ENCODE results near the gene RNU7-1. TPM values are rescaled to one million over a fixed set of nuclear protein-coding genes. Genes with fewer than 3 reads are reported as not detected.

The RNU7-1 gene
- total RNA-seq, 3 donors from 2014 or later: not detected

DNA sequence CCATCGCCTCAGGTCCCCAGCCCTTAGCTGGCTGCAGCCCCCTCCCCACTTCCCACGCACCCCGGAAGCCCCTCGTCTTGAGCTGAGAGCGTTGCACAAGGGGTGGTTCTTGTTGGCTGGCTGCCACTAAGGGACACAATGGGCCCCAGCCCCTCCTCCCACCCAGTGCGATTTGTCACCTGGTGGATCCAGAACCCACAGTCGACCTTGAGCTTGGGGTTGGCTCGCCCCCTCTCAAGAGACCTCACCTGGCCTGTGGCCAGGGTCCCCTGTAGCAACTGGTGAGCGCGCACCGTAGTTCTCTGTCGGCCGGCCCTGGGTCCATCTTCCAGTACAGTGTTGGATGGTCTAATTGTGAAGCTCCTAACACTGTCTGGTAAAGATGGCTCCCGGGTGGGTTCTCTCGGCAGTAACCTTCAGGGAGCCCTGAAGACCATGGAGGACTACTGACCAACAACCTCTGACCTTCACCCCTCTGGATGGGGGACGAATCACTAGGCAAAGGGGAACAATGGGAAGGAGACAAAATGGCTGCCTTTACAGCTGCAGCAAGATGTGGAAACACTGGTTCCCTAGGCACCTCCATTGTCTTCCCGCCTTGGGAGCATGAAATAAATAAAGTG is 20.3 kb downstream of the RNU7-1 start:
- Histone ChIP-seq H3K4me1 (peaks cover 8 to 35% of the 10 kb centered on the region in 2 donors), H3K27me3 (no peaks in the 10 kb centered on the region), H3K36me3 (peaks cover 8% of the 10 kb centered on the region), H3K9me3 (no peaks in the 10 kb centered on the region), H3K4me3 (peak overlapping the region in 2 of 3 donors; percentile 76 to 78), H3K27ac (peak overlapping the region; percentile 98 to 99)
- no peak for DNase-seq (ENCODE audit: low spot score in 2 of 2)
- intact Hi-C loops (cut with DNase I; ENCODE audit: low total_unique reads): loop anchor here (10.0 kb wide), 1 partner anchor 99 kb away; the partner anchor contains the start of gene TPI1
- TF ChIP-seq POLR2A (IDR thresholded peaks at IDR 0.05) (no peak), POLR2AphosphoS5 (IDR thresholded peaks at IDR 0.05) (no peak)
- TF ChIP-seq, protein P1, sequence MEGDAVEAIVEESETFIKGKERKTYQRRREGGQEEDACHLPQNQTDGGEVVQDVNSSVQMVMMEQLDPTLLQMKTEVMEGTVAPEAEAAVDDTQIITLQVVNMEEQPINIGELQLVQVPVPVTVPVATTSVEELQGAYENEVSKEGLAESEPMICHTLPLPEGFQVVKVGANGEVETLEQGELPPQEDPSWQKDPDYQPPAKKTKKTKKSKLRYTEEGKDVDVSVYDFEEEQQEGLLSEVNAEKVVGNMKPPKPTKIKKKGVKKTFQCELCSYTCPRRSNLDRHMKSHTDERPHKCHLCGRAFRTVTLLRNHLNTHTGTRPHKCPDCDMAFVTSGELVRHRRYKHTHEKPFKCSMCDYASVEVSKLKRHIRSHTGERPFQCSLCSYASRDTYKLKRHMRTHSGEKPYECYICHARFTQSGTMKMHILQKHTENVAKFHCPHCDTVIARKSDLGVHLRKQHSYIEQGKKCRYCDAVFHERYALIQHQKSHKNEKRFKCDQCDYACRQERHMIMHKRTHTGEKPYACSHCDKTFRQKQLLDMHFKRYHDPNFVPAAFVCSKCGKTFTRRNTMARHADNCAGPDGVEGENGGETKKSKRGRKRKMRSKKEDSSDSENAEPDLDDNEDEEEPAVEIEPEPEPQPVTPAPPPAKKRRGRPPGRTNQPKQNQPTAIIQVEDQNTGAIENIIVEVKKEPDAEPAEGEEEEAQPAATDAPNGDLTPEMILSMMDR (IDR thresholded peaks at IDR 0.05): no peak

DNA sequence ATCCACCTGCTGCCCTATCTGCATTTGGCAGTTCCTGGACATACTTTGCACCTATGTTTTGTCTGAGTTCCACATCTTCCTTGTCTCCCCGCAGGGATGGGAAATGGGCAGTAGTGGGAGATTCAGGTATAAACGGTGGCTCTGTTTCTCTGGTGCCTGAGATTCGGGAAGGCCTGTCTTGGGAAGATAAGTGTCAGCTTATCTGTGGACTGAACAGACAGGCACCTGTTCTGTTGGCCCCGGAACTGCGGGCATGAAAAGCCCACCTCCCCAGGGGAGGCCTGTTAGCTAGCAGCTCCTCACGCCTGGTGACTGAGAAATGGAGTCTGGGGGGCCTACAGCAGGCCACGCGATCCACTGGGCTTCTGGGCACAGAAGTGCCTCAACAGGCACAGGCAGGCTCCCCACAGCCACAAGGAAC is 21.0 kb downstream of the RNU7-1 start:
- Histone ChIP-seq H3K4me1 (peaks cover 12 to 42% of the 10 kb centered on the region in 2 donors), H3K27ac (peak overlapping the region; percentile 98 to 99), H3K36me3 (peaks cover 8% of the 10 kb centered on the region), H3K27me3 (no peaks in the 10 kb centered on the region), H3K9me3 (no peaks in the 10 kb centered on the region), H3K4me3 (peak overlapping the region in 2 of 3 donors; percentile 76 to 78)
- DNase-seq (ENCODE audit: low spot score in 2 of 2): no peak
- intact Hi-C loops (cut with DNase I; ENCODE audit: low total_unique reads): loop anchor here (10.0 kb wide), 1 partner anchor 100 kb away; the partner anchor contains the start of gene TPI1
- TF ChIP-seq POLR2A (IDR thresholded peaks at IDR 0.05) (no peak), POLR2AphosphoS5 (IDR thresholded peaks at IDR 0.05) (no peak)
- TF ChIP-seq, protein P1 (IDR thresholded peaks at IDR 0.05): no peak

DNA sequence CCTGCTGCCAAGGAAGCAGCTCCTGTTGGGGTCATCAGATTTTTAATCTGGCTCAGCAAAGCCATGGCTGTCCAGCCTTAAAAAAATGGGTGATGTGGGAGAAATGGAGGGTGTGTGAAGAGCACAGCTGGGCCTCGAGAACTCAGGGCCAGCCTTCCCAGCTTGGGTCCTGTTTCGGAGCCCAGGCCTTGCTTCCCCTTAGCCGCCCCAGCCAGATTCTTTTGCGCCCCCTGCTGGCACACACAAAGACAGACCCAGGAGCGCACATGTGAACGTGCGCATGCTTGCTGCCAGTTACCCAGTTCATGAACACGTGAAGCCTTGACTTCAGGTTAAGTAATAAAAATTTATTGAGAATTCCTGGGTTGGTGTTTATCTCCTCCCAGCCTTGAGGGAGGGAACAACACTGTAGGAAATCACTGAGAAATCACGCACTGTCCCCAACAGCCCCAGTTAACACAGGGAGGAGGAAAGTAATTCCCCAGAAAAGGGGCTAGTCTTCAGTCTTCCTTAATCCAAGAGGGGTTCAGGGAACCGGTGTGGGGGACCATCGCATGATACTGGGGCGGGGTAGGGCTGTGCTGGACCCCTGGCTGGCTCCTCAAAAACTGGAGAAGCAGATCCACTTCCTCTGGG is 21.5 kb downstream of the RNU7-1 start:
- intact Hi-C loops (cut with DNase I; ENCODE audit: low total_unique reads): loop anchor here (10.0 kb wide), 1 partner anchor 100 kb away; the partner anchor contains the start of gene TPI1
- Histone ChIP-seq H3K36me3 (peaks cover 8% of the 10 kb centered on the region), H3K4me1 (peaks cover 12 to 42% of the 10 kb centered on the region in 2 donors), H3K27me3 (no peaks in the 10 kb centered on the region), H3K27ac (peak overlapping the region; percentile 98 to 99), H3K4me3 (peak overlapping the region in 2 of 3 donors; percentile 76 to 78), H3K9me3 (no peaks in the 10 kb centered on the region)
- TF ChIP-seq POLR2A (IDR thresholded peaks at IDR 0.05) (no peak), POLR2AphosphoS5 (IDR thresholded peaks at IDR 0.05) (peak in 2 of 3 donors; percentile 47 to 71)
- TF ChIP-seq, protein P1 (IDR thresholded peaks at IDR 0.05): peak; percentile 82 to 95 (median 90)
- peak; percentile 86 to 90 for DNase-seq (ENCODE audit: low spot score in 2 of 2)

DNA sequence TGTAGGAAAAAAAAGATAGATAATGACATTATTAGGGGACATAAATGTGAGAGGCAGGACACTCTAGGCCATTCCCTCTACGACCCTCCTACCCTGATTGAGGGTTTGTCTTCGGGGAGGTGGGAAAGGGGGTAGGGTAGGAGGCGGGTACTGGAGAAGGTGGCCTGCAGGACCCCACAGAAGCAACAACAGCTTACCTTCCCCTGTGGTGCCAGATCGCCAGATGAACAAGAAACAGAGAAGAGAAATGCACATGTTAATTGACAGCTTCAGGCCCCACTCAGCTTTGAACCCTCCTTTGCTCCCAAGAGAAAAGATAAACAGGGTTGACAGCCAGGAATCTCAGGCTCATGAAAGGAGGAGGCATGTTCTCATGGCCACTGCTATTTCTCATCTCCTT is 22.1 kb downstream of the RNU7-1 start:
- no peak for DNase-seq (ENCODE audit: low spot score in 2 of 2)
- Histone ChIP-seq H3K4me3 (no peak overlapping the region), H3K4me1 (peaks cover 12 to 42% of the 10 kb centered on the region in 2 donors), H3K36me3 (peaks cover 8% of the 10 kb centered on the region), H3K27me3 (no peaks in the 10 kb centered on the region), H3K27ac (peak overlapping the region; percentile 98 to 99), H3K9me3 (no peaks in the 10 kb centered on the region)
- intact Hi-C loops (cut with DNase I; ENCODE audit: low total_unique reads): loop anchor here (10.0 kb wide), 1 partner anchor 101 kb away; the partner anchor contains the start of gene TPI1
- TF ChIP-seq POLR2A (IDR thresholded peaks at IDR 0.05) (no peak), POLR2AphosphoS5 (IDR thresholded peaks at IDR 0.05) (no peak)

DNA sequence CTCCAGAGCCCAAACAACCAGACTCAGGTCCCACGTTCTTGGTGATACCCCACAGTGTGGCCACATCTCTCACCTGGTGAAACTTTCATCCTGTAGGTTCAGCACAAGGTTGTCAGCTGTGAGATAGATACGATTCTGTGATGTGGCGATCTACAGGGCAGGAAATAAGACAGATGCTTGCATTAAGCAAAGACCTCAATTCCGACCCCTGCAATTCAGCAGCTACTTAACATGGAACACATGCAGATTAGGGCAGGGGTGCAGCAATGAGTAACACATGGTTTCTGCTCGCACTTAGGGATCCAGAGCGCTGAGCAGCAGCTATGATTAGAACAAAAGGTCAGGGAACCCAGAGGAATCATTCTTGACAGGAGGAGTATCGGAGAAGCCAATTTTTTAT is 22.7 kb downstream of the RNU7-1 start:
- no peak overlapping the region for H3K4me3 ChIP-seq
- intact Hi-C loops (cut with DNase I; ENCODE audit: low total_unique reads): loop anchor here (10.0 kb wide), 1 partner anchor 102 kb away; the partner anchor contains the start of gene TPI1
- peaks cover 12 to 42% of the 10 kb centered on the region in 2 donors for H3K4me1 ChIP-seq
- TF ChIP-seq, protein P1 (IDR thresholded peaks at IDR 0.05): no peak
- TF ChIP-seq POLR2AphosphoS5 (IDR thresholded peaks at IDR 0.05) (no peak), POLR2A (IDR thresholded peaks at IDR 0.05) (no peak)
- peaks cover 8% of the 10 kb centered on the region for H3K36me3 ChIP-seq
- no peaks in the 10 kb centered on the region for H3K27me3 ChIP-seq
- no peaks in the 10 kb centered on the region for H3K9me3 ChIP-seq
- no peak for DNase-seq (ENCODE audit: low spot score in 2 of 2)
- H3K27ac ChIP-seq: peak overlapping the region in 1 of 2 donors; percentile 99

Measured in breast epithelium (tissue), 4 donors.